Activated T-cell treated with anti-CD3 and anti-CD28 coated beads, Interleukin-2, amount 50 U/mL, for 72 hours (primary cell): ENCODE measurements around the gene IGF2R. TPM values are rescaled to one million over a fixed set of nuclear protein-coding genes. Genes with fewer than 3 reads are reported as not detected.
"Not testable (repeated sequence)": the region's sequence is repeated elsewhere in the genome, so short reads cannot be mapped to it uniquely, and the experiment has no call there.

Experiments
- ATAC-seq, 2 donors: fragments of 150-1000 bp; cut with Tn5 transposase; replicated peaks in 1 of 2; 2 replicates each; pipeline ENCODE4 v1.10.0; 2021; ENCODE audit warnings: moderate library complexity in 2 of 2, mild to moderate bottlenecking in 1 of 2
- DNase-seq, 2 donors: peaks; one replicate each; pipeline ENCODE4 v3.0.0; 2021 to 2022; ENCODE audit warnings: mixed read lengths in 1 of 2
- H3K27ac Mint-ChIP-seq: one replicate; pipeline ENCODE4 v1.8.0; 2022; ENCODE audit warnings: mild to moderate bottlenecking, moderate library complexity, mixed read lengths
- H3K27me3 Mint-ChIP-seq: one replicate; pipeline ENCODE4 v1.8.0; 2022; ENCODE audit warnings: low read depth, mixed read lengths
- H3K36me3 Mint-ChIP-seq, 2 donors: one replicate each; pipeline ENCODE4 v1.8.0; 2022; ENCODE audit warnings: mixed read lengths in 2 of 2, mild to moderate bottlenecking in 1 of 2; ENCODE audit not compliant: insufficient read depth in 2 of 2
- H3K4me1 Mint-ChIP-seq: one replicate; pipeline ENCODE4 v1.8.0; 2022; ENCODE audit warnings: low read depth, mixed read lengths
- H3K4me3 Mint-ChIP-seq, 2 donors: one replicate each; pipeline ENCODE4 v1.8.0; 2022; ENCODE audit warnings: mild to moderate bottlenecking in 2 of 2, mixed read lengths in 2 of 2, moderate library complexity in 2 of 2
- H3K9me3 Mint-ChIP-seq, 2 donors: one replicate each; pipeline ENCODE4 v1.8.0; 2022; ENCODE audit warnings: mixed read lengths in 2 of 2
- total RNA-seq, 2 donors: library from RNA; stranded (reverse); gene quantifications; one replicate each; pipeline ENCODE4 v1.2.3, GENCODE V29; 2022

Gene IGF2R
- total RNA-seq, 2 donors from 2014 or later, result 68.9 to 83.6 TPM

DNA sequence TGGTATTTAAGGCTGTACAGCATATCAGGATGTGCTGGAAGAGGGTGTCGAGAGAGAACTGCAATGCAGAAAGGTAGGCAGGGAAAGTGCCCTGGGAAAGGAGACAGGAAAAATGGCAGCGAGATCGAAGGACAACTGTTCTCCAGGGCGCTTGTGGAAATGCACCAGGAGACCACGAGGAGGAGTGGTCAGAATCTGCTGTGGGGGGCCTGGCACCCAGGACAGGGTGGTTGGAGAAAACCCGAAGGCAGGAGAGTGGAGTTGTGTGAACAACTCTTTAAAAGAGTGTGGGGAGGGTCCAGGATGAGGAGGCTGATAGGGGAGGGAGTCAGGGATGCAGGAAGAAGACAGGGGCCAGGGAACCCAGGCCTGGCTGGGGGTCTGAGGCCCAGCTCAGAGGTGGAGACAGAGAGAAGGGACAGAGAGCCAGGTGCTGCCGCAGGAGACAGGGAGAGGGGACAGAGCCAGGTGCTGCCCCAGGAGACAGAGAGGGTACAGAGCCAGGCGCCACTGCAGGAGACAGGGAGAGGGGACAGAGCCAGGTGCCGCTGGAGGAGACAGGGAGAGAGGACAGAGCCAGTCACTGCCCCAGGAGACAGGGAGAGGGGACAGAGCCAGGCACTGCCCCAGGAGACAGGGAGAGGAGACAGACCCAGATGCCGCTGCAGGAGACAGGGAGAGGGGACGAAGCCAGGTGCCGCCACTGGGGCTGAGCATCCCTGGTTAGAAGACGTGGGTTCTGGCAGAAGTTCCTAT is 162.0 kb downstream of the IGF2R start:
- Mint-ChIP-seq H3K4me1 (peaks cover 7% of the 10 kb centered on the region), H3K27ac (no peak overlapping the region), H3K27me3 (no peaks in the 10 kb centered on the region), H3K9me3 (no peaks in the 10 kb centered on the region), H3K36me3 (no peaks in the 10 kb centered on the region), H3K4me3 (no peak overlapping the region)
- ATAC-seq, result no peak
- no peak for DNase-seq

- DNase-seq (no peak), ATAC-seq (no peak)
- no peak overlapping the region for H3K27ac Mint-ChIP-seq
- no peaks in the 10 kb centered on the region for H3K27me3 Mint-ChIP-seq
- H3K36me3 Mint-ChIP-seq, result no peaks in the 10 kb centered on the region
- H3K9me3 Mint-ChIP-seq, result no peaks in the 10 kb centered on the region
- peaks cover 7% of the 10 kb centered on the region for H3K4me1 Mint-ChIP-seq
- H3K4me3 Mint-ChIP-seq, result no peak overlapping the region
These were observed 162.9 kb downstream of the IGF2R start for GRCh38 chr6:160131636-160132296.

- ATAC-seq (no peak), DNase-seq (no peak)
- H3K9me3 Mint-ChIP-seq, result no peaks in the 10 kb centered on the region
- no peak overlapping the region for H3K4me3 Mint-ChIP-seq
- H3K27ac Mint-ChIP-seq, result peak overlapping the region; percentile 18
- no peaks in the 10 kb centered on the region for H3K27me3 Mint-ChIP-seq
- no peaks in the 10 kb centered on the region for H3K36me3 Mint-ChIP-seq
- H3K4me1 Mint-ChIP-seq, result peaks cover 7% of the 10 kb centered on the region
These were observed 163.4 kb downstream of the IGF2R start for GRCh38 chr6:160132297-160132637.

DNA sequence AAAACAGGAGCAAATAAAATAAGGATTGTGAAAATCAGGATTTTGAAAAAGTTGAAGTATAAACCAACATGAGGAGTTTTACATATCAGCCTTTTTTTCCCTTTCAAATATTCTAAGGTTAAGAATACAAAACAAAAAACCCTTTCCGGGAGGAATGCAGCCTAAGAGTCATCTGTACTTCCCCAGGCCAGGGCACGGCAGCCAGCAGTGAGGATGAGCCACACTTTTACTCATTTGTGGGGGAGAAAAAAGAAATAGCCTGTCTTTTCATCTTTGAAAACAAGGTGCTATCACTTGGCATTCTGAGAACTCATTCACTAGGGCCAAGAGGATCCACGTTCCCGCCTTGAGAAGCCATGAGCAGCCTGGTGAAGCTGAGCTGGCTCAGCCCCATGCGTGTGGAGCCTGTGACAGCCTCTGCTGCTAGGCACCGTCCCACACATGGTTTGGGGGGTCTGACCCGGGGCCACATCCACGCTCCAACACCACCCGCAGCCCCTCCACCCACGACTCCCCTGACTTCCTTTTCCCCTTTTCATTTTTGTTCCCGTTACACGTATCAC is 164.0 kb downstream of the IGF2R start:
- peak in 1 of 2 donors; percentile 13 for ATAC-seq
- H3K4me1 Mint-ChIP-seq, result peaks cover 10% of the 10 kb centered on the region
- DNase-seq, result no peak
- H3K9me3 Mint-ChIP-seq, result no peaks in the 10 kb centered on the region
- H3K27me3 Mint-ChIP-seq, result no peaks in the 10 kb centered on the region
- no peak overlapping the region for H3K4me3 Mint-ChIP-seq
- no peaks in the 10 kb centered on the region for H3K36me3 Mint-ChIP-seq
- peak overlapping the region; percentile 18 for H3K27ac Mint-ChIP-seq

GRCh38 chr6:160133441-160134336 is 164.8 kb downstream of the IGF2R start:
- H3K36me3 Mint-ChIP-seq, result no peaks in the 10 kb centered on the region
- H3K9me3 Mint-ChIP-seq, result no peaks in the 10 kb centered on the region
- ATAC-seq, result no peak
- no peaks in the 10 kb centered on the region for H3K27me3 Mint-ChIP-seq
- H3K4me1 Mint-ChIP-seq, result peaks cover 18% of the 10 kb centered on the region
- no peak overlapping the region for H3K4me3 Mint-ChIP-seq
- H3K27ac Mint-ChIP-seq, result no peak overlapping the region
- DNase-seq, result peak in 1 of 2 donors; percentile 7

- not testable (repeated sequence) for H3K9me3 Mint-ChIP-seq, H3K4me3 Mint-ChIP-seq, H3K27me3 Mint-ChIP-seq, H3K36me3 Mint-ChIP-seq, H3K27ac Mint-ChIP-seq
- ATAC-seq, result peak; percentile 38 to 46
- peaks cover 21% of the 10 kb centered on the region for H3K4me1 Mint-ChIP-seq
- DNase-seq, result peak; percentile 40 to 51
These were observed 165.5 kb downstream of the IGF2R start for GRCh38 chr6:160134337-160134751.

DNA sequence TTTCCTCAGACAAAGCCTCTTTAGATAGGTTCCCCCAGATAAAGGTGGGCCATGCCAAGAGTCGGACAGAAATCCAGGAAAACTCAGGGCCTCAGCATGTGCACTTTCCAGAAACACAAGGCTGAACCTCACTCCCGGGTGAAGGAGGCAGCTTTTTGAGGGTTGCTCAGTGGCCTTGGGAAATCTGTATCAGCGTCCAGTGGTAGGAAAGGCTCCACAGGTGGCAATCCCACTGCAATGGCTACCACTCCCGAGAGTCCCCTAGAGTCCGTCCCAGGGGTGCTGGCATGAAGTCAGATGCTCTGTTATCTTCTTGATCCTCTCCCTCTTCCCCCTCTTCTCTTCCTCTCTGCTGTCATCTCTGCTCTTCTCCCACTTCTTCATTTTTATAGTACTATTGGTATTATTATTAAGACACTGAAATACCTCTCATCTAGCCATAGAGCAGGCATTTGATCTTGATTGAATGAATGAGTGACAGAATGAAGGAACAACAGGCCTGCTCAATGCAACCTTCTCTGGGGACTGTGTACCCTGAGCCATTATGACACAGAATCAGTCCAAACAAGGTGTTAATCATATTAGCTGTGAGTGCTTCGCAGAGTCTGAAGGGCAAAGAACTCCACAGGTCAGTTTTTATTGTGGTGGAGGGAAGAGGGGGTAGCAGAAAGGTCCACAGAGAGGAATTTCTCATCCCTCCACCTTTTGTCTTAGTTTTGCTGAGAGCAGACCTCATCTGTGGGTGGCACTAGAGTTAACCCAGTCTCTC is 166.1 kb downstream of the IGF2R start:
- H3K4me1 Mint-ChIP-seq, result peaks cover 22% of the 10 kb centered on the region
- H3K9me3 Mint-ChIP-seq, result no peaks in the 10 kb centered on the region
- no peak overlapping the region for H3K4me3 Mint-ChIP-seq
- no peak overlapping the region for H3K27ac Mint-ChIP-seq
- H3K36me3 Mint-ChIP-seq, result no peaks in the 10 kb centered on the region
- no peak for DNase-seq
- H3K27me3 Mint-ChIP-seq, result no peaks in the 10 kb centered on the region
- ATAC-seq, result no peak

DNA sequence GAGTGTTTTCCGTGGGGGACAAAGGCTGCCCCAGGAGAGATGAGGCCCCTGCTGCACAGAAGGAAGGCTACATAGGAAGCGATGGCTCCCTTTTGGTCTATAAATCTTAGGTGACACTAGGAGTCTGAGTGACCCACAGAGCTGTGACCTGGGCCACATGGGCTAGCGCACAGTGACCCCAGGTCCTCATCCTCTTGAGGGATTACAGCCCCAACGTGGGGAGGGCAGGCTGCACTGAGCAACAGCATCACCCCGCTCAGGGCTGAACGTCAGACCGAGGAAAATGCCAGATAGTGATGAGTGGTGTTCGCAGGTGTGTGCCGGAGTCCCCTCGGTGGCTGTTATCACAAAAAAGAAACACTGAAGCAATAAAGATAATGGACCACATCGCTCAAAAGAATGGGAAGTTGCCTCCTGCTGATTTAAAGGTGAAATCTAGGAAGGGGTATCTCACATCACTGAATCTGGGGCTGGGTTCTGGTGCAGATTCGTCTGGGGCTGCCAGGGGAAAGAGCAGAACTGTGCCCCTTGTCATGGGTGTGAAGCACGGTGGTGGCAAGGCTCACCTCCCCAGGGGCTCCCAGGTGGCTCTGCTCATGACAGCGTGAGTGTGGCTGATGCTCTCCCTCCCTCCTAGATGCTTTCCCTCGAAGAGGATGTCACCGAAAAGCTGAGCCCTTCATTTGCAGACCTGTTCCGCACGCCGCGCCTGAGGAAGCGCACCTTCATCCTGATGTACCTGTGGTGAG is 167.2 kb downstream of the IGF2R start:
- no peak for ATAC-seq
- Mint-ChIP-seq H3K27ac (no peak overlapping the region), H3K4me1 (peaks cover 22% of the 10 kb centered on the region), H3K27me3 (no peaks in the 10 kb centered on the region), H3K9me3 (no peaks in the 10 kb centered on the region), H3K4me3 (no peak overlapping the region), H3K36me3 (no peaks in the 10 kb centered on the region)
- DNase-seq, result no peak

GRCh38 chr6:160137130-160137988 is 168.5 kb downstream of the IGF2R start:
- ATAC-seq (no peak), DNase-seq (no peak)
- no peaks in the 10 kb centered on the region for H3K27me3 Mint-ChIP-seq
- H3K36me3 Mint-ChIP-seq, result no peaks in the 10 kb centered on the region
- H3K4me3 Mint-ChIP-seq, result no peak overlapping the region
- H3K4me1 Mint-ChIP-seq, result peaks cover 22% of the 10 kb centered on the region
- H3K9me3 Mint-ChIP-seq, result no peaks in the 10 kb centered on the region
- no peak overlapping the region for H3K27ac Mint-ChIP-seq

DNA sequence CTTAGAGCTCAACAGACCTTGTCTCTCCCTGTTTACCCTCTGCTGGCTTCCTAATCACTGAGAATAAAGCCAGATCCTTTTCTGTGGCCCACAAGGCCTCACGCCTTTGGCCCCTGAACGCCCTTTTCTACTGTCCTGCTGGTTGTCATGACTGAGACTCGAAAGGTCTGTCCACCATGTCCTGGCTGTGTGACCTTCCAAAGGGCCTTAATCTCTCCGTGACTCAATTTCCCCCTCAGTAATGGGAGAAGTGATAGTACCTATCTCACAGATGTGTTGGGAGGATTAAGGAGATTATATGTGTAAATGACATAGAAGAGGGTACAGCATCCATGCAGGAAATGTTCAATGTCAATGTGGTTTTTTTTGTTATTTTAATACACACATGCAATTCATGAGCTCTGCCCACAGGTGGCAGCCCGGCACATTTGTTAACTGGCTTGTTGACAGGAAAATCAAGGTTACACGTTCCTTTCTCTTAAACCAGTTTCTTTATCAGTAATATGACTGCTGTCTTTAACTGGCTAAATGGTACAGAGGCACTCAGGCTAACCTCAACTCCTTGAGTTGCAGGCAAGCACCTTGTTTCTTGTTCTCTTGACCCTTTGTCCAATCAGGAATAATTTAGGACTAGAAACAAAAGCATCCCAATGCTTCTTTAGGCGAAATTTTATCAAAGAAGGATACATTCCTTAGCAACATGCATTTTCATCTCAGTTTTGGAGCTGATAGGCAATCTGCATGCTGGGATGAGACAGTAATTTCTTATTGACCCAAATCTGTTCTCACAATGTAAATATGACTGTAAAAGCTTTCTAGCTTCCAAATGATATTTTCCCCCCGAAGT is 169.3 kb downstream of the IGF2R start:
- Mint-ChIP-seq H3K27ac (peak overlapping the region; percentile 27), H3K9me3 (no peaks in the 10 kb centered on the region), H3K4me1 (peaks cover 22% of the 10 kb centered on the region), H3K4me3 (peak overlapping the region; percentile 19 to 55), H3K27me3 (no peaks in the 10 kb centered on the region), H3K36me3 (no peaks in the 10 kb centered on the region)
- DNase-seq (peak; percentile 65 to 69), ATAC-seq (peak; percentile 50 to 69)
